Fibroblast of lung (primary cell): ENCODE results near the gene DNTT.

ENCODE experiments used
- EZH2 ChIP-seq: IDR thresholded peaks from 2 replicates; pipeline ENCODE4 v1.5.1; 2012; ENCODE audit warnings: low read length, control low read depth, mild to moderate bottlenecking; ENCODE audit errors: missing control alignments
- TF ChIP-seq, protein P1 (sequence below), 2 donors: IDR thresholded peaks in 1 of 2; conservative IDR thresholded peaks in 1 of 2; 1 replicate in 1 of 2; 2 replicates in 1 of 2; pipeline ENCODE4 v1.5.1; 2011 to 2012; ENCODE audit warnings: low read length in 2 of 2, control low read depth in 1 of 2, inconsistent platforms in 1 of 2, low read depth in 1 of 2, mild to moderate bottlenecking in 1 of 2

DNA sequence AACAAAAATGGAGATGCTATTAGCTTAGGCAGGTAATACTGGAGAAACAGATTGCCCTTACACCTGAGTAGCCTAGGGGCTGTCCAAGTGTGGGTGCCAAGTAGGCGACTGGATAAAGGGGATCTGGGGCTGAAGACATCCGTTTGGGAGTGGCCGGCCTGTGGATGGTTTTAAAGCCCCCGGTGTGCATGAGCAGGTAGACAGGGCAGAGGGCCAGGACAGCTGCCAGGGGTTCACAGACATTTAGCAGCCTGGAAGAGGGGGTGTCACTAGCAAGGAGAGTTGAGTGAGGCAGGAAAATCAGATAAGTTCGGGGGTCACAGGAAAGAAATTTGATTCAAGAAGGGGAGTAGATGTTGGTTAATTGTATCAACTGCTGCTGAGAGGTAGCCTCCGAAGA, 56.1 kb downstream of the DNTT start:
- TF ChIP-seq EZH2 = no peak
- TF ChIP-seq, protein P1, sequence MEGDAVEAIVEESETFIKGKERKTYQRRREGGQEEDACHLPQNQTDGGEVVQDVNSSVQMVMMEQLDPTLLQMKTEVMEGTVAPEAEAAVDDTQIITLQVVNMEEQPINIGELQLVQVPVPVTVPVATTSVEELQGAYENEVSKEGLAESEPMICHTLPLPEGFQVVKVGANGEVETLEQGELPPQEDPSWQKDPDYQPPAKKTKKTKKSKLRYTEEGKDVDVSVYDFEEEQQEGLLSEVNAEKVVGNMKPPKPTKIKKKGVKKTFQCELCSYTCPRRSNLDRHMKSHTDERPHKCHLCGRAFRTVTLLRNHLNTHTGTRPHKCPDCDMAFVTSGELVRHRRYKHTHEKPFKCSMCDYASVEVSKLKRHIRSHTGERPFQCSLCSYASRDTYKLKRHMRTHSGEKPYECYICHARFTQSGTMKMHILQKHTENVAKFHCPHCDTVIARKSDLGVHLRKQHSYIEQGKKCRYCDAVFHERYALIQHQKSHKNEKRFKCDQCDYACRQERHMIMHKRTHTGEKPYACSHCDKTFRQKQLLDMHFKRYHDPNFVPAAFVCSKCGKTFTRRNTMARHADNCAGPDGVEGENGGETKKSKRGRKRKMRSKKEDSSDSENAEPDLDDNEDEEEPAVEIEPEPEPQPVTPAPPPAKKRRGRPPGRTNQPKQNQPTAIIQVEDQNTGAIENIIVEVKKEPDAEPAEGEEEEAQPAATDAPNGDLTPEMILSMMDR (conservative IDR thresholded peaks at IDR 0.05 in 1 of 2, IDR thresholded peaks at IDR 0.05 in 1 of 2; ENCODE audit: low read depth in 1 of 2, low read length in 2 of 2) = no peak
